DLD1 (cell line): Measurements from ENCODE around the gene HNRNPA3.
"Not testable (repeated sequence)": the region's sequence is repeated elsewhere in the genome, so short reads cannot be mapped to it uniquely, and the experiment has no call there.

Source experiments
- in situ Hi-C: cut with HindIII; loops from 2 replicates; pipeline ENCODE4 v1.10.0; 2017; ENCODE audit warnings: low sequenced_read_pairs

HNRNPA3 gene

GRCh38 chr2:177212106-177212890 lies at the start of gene HNRNPA3:
TSS of gene HNRNPA3 (plus strand) at chr2:177212794. CDS start at chr2:177212800, 6 bp downstream.
- in situ Hi-C loops = no loop called here

GRCh38 chr2:177164131-177164530 lies 48.5 kb upstream of the HNRNPA3 start:
- in situ Hi-C loops = loop anchor here (10.0 to 25.0 kb wide), 2 partner anchors 171 to 448 kb away; a partner anchor contains a TSS

- in situ Hi-C loops = loop anchor here (5.0 to 25.0 kb wide), 3 partner anchors 103 to 448 kb away; a partner anchor contains a TSS
Measured at GRCh38 chr2:177164584-177165052, 48.0 kb upstream of the HNRNPA3 start.

- in situ Hi-C loops = loop anchor here (5.0 to 25.0 kb wide), 3 partner anchors 102 to 447 kb away; a partner anchor contains a TSS
Measured at GRCh38 chr2:177165061-177165583, 47.5 kb upstream of the HNRNPA3 start.

- in situ Hi-C loops = loop anchor here (5.0 to 25.0 kb wide), 3 partner anchors 101 to 446 kb away; a partner anchor contains a TSS
Measured at GRCh38 chr2:177165721-177166711, 46.6 kb upstream of the HNRNPA3 start.

GRCh38 chr2:177169810-177170514 lies 42.6 kb upstream of the HNRNPA3 start:
- in situ Hi-C loops = loop anchor here (5.0 to 25.0 kb wide), 3 partner anchors 97 to 442 kb away; a partner anchor contains a TSS

GRCh38 chr2:177171418-177171865 lies 41.2 kb upstream of the HNRNPA3 start:
- in situ Hi-C loops = loop anchor here (25.0 kb wide), 1 partner anchor 441 kb away; a partner anchor contains a TSS

- in situ Hi-C loops = loop anchor here (25.0 kb wide), 1 partner anchor 440 kb away; a partner anchor contains a TSS
Measured at GRCh38 chr2:177172034-177172880, 40.3 kb upstream of the HNRNPA3 start.

- in situ Hi-C loops = loop anchor here (25.0 kb wide), 1 partner anchor 438 kb away; a partner anchor contains a TSS
Measured at GRCh38 chr2:177174486-177174885, 38.1 kb upstream of the HNRNPA3 start.

- in situ Hi-C loops = no loop called here
Measured at GRCh38 chr2:177175917-177176668, 36.5 kb upstream of the HNRNPA3 start.

- in situ Hi-C loops = no loop called here
Measured at GRCh38 chr2:177178797-177179196, 33.8 kb upstream of the HNRNPA3 start.

GRCh38 chr2:177179227-177179626 lies 33.4 kb upstream of the HNRNPA3 start:
- in situ Hi-C loops = no loop called here

- in situ Hi-C loops = not testable (repeated sequence)
Measured at GRCh38 chr2:177179671-177180070, 32.9 kb upstream of the HNRNPA3 start.

GRCh38 chr2:177180269-177181000 lies 32.2 kb upstream of the HNRNPA3 start:
- in situ Hi-C loops = no loop called here

GRCh38 chr2:177183860-177184259 lies 28.7 kb upstream of the HNRNPA3 start:
- in situ Hi-C loops = no loop called here

- in situ Hi-C loops = no loop called here
Measured at GRCh38 chr2:177184606-177185005, 28.0 kb upstream of the HNRNPA3 start.

- in situ Hi-C loops = not testable (repeated sequence)
Measured at GRCh38 chr2:177186038-177186437, 26.6 kb upstream of the HNRNPA3 start.
